NT2/D1 (cell line): ENCODE results near the gene OTUD4.

Experiments used
- YY1 ChIP-seq: IDR thresholded peaks from 2 replicates; pipeline ENCODE4 v1.6.1; 2011; ENCODE audit not compliant: insufficient read length, insufficient read depth
- ZNF274 ChIP-seq: IDR thresholded peaks from 2 replicates; pipeline ENCODE4 v1.6.1; 2011; ENCODE audit warnings: mild to moderate bottlenecking, low read depth, low read length

GRCh38 chr4:145107126-145107525 lies 73.3 kb downstream of the OTUD4 start:
- TF ChIP-seq ZNF274 (no peak), YY1 (no peak)
